Activated CD8-positive, alpha-beta memory T cell treated with anti-CD3 and anti-CD28 coated beads for 36 hours (primary cell): ENCODE results near the gene SFI1. TPM values are rescaled to one million over a fixed set of nuclear protein-coding genes. Genes with fewer than 3 reads are reported as not detected.

Experiments
- CTCF ChIA-PET: fragments of 350-600 bp; sonication (Branson Sonifier 250); formaldehyde crosslinking; loops from one replicate; lab custom pipeline; 2021; ENCODE audit warnings: antibody characterized with exemption; lab: Charles Lee
- POLR2A ChIA-PET: fragments of 350-600 bp; sonication (Branson Sonifier 250); formaldehyde crosslinking; loops from one replicate; lab custom pipeline; 2021; ENCODE audit warnings: antibody characterized with exemption; lab: Charles Lee
- total RNA-seq, 2 experiments: library from RNA; stranded (reverse); gene quantifications; one replicate each; pipeline ENCODE4 v1.2.3, GENCODE V29; 2021

The SFI1 gene
- total RNA-seq, 2 experiments from 2014 or later: 143 to 144 TPM

DNA sequence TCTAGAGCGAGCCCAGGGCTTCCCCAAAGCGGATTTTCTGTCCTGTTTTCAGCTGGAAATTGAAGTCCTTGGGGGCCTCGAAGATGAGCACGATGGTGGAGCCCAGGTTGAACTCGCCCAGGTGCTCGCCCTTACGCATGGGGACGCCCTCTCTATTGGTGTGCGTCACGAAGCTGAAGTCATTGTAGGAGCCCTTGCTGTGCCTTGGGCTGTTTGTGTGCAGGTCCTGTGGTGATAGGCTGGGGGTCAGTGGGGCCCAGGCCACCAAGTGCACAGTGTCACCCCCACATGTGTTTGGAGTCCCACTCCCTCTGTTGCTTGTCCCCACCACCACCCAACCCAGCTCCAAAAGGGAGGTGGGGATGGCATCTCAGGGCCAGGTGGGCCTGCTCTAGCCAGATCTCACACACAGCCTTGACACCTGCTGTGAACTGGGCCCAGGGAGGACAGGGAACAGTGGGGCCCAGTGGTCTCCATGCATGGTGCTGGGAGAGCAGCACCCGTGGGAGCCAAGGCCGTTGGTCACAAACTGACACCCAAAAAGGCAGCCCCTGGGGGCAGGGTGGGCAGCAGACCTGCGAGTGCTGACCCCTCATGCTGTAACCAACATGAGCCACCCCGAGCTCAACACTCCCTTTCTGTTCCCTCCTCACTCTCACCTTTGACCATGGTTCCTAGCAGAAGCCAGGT is 123.4 kb downstream of the SFI1 start:
- ChIA-PET CTCF (interaction anchor here (1.1 to 1.7 kb wide), 2 partner anchors 11 to 131 kb away, joined by 3 to 5 read pairs; no protein-coding TSS in a partner anchor), POLR2A (interaction anchor here (0.6 to 1.0 kb wide), 2 partner anchors 11 to 67 kb away, joined by 3 read pairs; no protein-coding TSS in a partner anchor)

GRCh38 chr22:31620756-31621480 is 124.6 kb downstream of the SFI1 start:
- CTCF ChIA-PET: interaction anchor here (0.6 to 1.7 kb wide), 3 partner anchors 10 to 132 kb away, joined by 3 to 5 read pairs (median 3); no protein-coding TSS in a partner anchor
- POLR2A ChIA-PET: no interaction called here

DNA sequence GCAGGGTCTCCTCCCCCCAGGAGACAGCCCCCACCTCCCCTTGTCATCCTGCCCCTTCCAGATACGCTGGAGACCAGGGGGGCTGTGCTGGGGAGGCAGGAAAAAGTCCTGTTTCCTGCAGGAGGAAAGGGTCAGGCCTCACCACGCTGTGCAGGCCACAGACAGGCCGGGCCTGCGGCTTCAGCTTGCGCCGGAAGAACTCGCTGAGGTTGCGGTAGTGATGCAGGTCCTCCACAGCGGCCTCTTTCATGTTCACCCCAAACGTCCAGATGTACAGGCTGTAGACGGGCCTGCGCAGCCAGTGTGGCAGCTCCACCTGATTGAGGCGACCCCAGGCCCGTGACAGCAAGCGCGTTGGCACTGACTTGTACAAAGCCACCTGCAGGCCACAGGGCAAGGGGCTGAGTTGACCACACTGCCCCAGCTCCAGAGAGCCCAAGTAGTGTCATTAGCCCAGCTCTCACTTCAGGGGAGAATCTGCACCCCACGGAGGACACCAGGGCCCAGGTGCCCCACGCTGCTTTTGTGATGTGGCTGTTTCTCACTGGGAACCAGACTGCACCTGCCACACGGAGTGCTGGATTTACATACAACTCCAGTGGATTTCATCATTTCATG is 125.3 kb downstream of the SFI1 start:
- CTCF ChIA-PET: no interaction called here
- POLR2A ChIA-PET: no interaction called here

DNA sequence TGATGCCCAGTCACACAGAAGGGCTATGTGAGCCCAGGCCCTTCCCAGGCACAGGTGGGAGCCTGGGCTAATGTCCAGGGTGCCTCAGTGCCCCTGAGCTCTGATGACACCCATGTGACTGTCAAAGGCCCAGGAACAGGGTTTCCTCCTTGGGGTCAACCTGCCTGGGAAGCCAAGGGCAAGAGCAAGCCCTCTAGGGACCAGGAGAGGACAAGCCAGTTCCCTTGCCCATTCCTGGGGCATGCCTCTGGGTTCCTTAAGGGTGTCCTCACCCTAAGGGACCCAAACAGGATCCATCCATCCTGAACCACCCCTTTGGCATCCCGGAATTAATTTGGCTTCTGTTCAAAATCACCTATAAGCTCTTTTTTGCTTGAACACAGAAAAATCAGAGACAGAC is 126.6 kb downstream of the SFI1 start:
- CTCF ChIA-PET: interaction anchor here (1.3 to 1.9 kb wide), 2 partner anchors 11 to 61 kb away, joined by 3 to 5 read pairs; no protein-coding TSS in a partner anchor
- POLR2A ChIA-PET: interaction anchor here (1.5 kb wide), 1 partner anchor 38 kb away, joined by 3 read pairs; no protein-coding TSS in a partner anchor

- ChIA-PET POLR2A (interaction anchor here (0.7 to 1.5 kb wide), 3 partner anchors 10 to 54 kb away, joined by 3 read pairs; no protein-coding TSS in a partner anchor), CTCF (interaction anchor here (1.2 to 1.9 kb wide), 2 partner anchors 11 to 40 kb away, joined by 3 to 5 read pairs; no protein-coding TSS in a partner anchor)
Measured at GRCh38 chr22:31623592-31624304, 127.4 kb downstream of the SFI1 start.

- CTCF ChIA-PET: interaction anchor here (0.6 kb wide), 1 partner anchor 126 kb away, joined by 4 read pairs; no protein-coding TSS in a partner anchor
- POLR2A ChIA-PET: no interaction called here
Measured at GRCh38 chr22:31625257-31625640, 128.9 kb downstream of the SFI1 start.

- CTCF ChIA-PET: interaction anchor here (0.6 kb wide), 1 partner anchor 126 kb away, joined by 4 read pairs; no protein-coding TSS in a partner anchor
- POLR2A ChIA-PET: interaction anchor here (0.6 kb wide), 1 partner anchor 67 kb away, joined by 3 read pairs; no protein-coding TSS in a partner anchor
Measured at GRCh38 chr22:31625661-31626426, 129.5 kb downstream of the SFI1 start.

- ChIA-PET POLR2A (no interaction called here), CTCF (no interaction called here)
Measured at GRCh38 chr22:31626427-31627150, 130.3 kb downstream of the SFI1 start.

DNA sequence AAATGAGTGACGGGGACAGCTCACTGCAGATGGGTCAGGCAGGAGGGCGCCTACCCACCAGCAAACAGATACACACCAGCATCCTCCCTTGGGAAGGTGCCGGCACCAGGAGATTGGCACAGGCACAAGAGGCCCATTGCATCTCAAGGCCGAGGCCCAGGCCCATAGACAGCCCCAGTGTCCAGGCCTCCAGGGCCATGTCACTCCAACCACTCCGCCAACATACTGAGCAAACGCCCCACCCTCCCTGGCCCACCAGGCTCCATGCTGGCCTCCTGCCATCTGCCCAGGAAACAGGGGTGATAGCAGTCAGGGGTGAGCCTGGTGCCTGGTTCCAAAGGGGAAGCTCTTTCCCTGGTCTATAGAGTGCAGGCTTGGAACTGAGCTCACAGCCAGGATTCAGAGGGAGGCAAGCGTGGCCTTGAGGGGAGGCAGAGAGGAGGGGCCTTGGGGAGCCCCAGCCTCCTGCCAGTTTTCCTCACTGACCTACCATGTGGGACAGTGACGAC is 130.9 kb downstream of the SFI1 start:
- CTCF ChIA-PET: no interaction called here
- POLR2A ChIA-PET: interaction anchor here (0.5 kb wide), 1 partner anchor 74 kb away, joined by 3 read pairs; no protein-coding TSS in a partner anchor

DNA sequence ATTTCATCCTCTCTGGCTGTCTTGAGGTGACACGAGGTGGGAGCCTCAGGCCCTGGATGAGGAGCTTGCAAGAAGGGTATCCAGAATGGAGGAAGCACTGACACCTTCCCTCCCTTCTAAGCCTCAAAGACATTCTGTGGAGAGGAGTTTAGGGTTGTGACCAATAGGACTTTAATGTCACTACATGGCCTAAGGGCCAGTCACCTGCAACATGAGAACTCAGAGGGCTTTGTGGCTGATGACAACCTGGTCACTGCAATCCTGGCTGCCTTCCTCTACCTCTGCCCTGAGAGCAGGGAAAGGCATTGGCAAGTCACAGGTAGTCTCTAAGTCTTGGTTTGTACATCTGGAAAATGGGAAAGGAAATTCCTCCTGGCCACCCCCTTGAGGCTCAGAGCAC is 132.0 kb downstream of the SFI1 start:
- ChIA-PET CTCF (no interaction called here), POLR2A (no interaction called here)

DNA sequence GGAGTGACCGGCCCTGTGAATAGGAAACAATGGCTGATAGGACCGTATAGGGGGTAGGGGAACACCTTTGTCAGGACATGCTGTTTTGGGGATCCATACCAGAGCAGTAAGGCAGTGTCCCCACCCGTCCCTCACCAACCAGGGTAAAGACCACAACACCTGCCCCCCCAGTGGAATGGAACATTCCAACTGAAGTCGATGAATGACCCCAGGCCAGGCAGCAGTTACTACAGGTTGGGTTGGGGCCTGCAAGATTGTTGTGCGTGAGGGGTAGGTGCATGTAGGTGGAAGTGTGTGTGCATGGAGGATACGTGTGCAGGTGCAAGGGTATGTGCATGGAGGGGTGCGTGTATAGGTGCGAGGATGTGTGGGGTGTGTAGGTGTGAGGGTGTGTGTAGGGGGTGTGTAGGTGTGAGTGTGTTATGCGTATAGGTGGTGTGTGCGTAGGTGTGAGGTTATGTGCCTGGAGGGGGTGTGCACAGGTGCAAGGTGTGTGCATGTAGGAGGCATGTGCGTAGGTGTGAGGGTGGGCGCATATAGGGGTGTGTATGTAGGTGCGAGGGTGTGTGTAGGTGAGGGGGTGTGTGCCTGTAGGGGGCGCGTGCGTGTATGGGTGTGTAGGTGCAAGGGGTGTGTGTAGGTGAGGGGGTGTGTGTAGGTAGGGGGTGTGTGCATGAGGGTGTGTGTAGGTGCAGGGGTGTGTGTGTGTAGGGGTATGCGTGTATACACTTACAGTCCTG is 132.8 kb downstream of the SFI1 start:
- ChIA-PET CTCF (interaction anchor here (0.9 to 1.5 kb wide), 3 partner anchors 12 to 74 kb away, joined by 3 to 5 read pairs (median 4); no protein-coding TSS in a partner anchor), POLR2A (no interaction called here)

DNA sequence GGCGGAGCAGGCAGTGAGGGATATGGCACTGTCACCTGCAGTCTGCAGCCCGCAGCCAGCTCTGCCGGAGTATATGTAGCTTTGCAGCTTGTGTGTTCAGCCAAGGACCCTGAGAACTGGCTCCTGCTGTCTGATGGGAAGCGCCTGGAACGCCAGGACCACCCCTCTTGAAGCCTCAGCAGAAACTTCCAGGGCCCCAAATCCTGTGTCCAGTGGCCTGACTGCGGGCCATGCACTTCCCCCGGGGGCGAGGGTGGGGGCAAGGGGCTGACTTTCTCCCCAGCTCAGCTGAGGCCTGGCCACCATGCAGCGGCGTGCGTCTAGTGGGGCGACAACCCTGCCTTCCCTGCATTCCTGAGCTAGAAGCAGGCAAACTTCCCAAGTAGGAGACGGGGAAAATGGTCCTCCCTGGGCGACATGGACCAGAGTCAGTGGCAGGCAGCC is 133.4 kb downstream of the SFI1 start:
- POLR2A ChIA-PET: interaction anchor here (1.3 kb wide), 2 partner anchors 13 to 283 kb away, joined by 9 read pairs; partner anchors contain the start of gene PATZ1
- CTCF ChIA-PET: interaction anchor here (0.6 to 1.9 kb wide), 8 partner anchors 9 to 257 kb away, joined by 3 to 5 read pairs (median 4); no protein-coding TSS in a partner anchor

DNA sequence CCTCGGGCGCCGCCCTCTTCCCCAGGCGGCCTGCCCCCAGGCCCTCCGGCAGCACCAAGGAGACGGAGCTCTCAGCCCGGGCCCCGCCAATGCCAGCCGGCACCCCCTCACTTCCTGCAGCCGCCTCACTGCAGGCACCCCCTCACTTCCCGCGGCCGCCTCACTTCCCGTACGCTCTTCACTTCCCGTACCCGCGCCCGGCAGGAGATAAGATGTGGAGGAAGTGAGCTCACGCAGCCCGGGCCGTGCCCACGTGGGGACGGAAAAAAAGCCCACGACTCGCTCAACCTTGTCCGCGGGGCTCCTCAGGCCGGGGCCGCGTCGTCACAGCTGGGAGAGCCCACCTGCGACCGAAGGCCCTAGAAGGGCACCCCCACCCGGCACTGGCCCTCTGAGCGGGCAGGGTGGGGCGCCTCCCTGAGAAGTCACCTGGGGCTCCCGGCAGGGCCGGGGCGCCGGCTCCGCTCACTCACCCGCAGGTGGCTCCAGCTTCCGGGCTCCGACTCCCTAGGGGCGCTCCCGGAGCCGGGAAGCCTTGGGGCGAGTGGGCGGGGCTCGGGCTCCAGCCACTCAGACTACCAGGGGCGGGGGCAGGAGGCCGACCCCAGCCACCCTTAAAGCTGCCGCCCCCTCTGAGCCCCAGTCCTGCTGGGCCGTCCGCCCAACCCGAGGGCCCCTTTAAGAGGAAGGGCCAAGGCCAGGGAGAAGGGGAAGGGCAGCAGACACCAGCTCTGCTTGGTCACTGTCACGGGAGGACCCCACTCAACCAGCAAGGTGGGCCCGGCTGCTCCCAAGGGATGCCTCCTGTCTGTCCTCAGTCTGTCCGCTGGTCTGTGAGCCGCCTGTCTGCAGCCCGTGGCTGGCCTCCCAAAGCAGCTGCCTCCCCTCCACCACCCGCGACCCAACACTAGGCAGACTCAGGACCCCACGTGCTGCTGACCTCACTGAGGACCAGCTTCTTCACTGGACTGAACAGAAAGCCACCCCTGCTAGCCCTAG is 134.3 kb downstream of the SFI1 start:
- ChIA-PET CTCF (interaction anchor here (0.6 to 1.9 kb wide), 9 partner anchors 8 to 258 kb away, joined by 3 to 5 read pairs (median 4); no protein-coding TSS in a partner anchor), POLR2A (interaction anchor here (0.5 to 1.7 kb wide), 6 partner anchors 11 to 576 kb away, joined by 3 to 9 read pairs (median 6); partner anchors contain the start of genes EIF4ENIF1 and PATZ1)

DNA sequence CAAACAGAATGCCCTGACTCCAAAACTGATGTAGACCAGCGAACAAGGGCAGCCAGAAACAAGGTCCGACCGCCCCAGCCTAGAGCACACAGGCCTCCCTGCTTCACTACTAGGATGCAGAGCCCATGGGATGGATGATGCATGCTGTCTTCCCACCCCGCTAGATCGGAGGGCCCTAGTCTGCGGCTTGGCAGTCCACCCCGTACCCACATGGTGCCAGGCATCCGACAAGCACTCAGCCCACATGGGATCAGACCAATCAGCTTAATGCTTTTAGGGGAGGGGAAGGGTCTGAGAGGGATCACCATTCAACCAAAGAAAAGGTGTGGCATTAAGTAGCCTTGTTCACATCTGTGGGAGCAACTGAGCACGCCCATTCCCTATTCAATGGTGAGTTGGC is 135.1 kb downstream of the SFI1 start:
- ChIA-PET POLR2A (interaction anchor here (1.0 to 1.7 kb wide), 3 partner anchors 12 to 285 kb away, joined by 3 to 9 read pairs (median 4); partner anchors contain the start of genes EIF4ENIF1 and PATZ1), CTCF (interaction anchor here (1.9 kb wide), 1 partner anchor 11 kb away, joined by 5 read pairs; no protein-coding TSS in a partner anchor)
